Measurements from ENCODE around the gene HINFP.

DNA sequence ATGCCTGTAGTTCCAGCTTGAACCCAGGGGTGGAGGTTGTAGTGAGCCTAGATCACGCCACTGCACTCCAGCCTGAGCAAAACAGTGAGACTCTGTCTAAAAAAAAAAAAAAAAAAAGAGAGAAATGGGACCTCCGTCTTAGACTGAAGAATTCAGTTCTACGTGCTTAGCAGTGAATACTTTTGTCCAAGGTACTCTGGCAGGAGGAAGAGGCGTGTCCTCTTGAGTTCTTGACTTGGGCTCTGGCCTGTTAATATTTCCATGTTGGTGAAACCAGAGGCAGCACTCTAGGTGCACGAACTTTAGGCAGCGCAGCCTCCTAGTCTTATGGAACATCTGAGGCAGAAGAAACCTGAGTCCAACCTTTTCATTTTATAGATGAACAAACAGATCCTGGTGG lies 34.3 kb upstream of the HINFP start:
- TF ChIP-seq, protein P1, sequence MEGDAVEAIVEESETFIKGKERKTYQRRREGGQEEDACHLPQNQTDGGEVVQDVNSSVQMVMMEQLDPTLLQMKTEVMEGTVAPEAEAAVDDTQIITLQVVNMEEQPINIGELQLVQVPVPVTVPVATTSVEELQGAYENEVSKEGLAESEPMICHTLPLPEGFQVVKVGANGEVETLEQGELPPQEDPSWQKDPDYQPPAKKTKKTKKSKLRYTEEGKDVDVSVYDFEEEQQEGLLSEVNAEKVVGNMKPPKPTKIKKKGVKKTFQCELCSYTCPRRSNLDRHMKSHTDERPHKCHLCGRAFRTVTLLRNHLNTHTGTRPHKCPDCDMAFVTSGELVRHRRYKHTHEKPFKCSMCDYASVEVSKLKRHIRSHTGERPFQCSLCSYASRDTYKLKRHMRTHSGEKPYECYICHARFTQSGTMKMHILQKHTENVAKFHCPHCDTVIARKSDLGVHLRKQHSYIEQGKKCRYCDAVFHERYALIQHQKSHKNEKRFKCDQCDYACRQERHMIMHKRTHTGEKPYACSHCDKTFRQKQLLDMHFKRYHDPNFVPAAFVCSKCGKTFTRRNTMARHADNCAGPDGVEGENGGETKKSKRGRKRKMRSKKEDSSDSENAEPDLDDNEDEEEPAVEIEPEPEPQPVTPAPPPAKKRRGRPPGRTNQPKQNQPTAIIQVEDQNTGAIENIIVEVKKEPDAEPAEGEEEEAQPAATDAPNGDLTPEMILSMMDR (conservative IDR thresholded peaks at IDR 0.05 in 1 of 2, IDR thresholded peaks at IDR 0.05 in 1 of 2; ENCODE audit: extremely low read depth in 1 of 2, insufficient read depth in 1 of 2, low read depth in 1 of 2, low read length in 2 of 2), result no peak
- no peak for TF ChIP-seq EZH2 (IDR thresholded peaks at IDR 0.05; ENCODE audit: borderline replicate concordance, low read length)

Measured in mammary epithelial cell (primary cell).